Activated naive CD4-positive, alpha-beta T cell treated with anti-CD3 and anti-CD28 coated beads for 36 hours (primary cell): ENCODE data around the gene VSTM1. TPM values are rescaled to one million over a fixed set of nuclear protein-coding genes. Genes with fewer than 3 reads are reported as not detected.
"Not testable (repeated sequence)": the region's sequence is repeated elsewhere in the genome, so short reads cannot be mapped to it uniquely, and the experiment has no call there.

ENCODE experiments used
- CTCF ChIA-PET: fragments of 350-600 bp; sonication (Branson Sonifier 250); formaldehyde crosslinking; loops from one replicate; lab custom pipeline; 2021; ENCODE audit warnings: antibody characterized with exemption; lab: Charles Lee
- DNase-seq: peaks from one replicate; pipeline ENCODE4 v3.0.0-alpha.2; 2020
- H3K27ac Mint-ChIP-seq: one replicate; pipeline ENCODE4 v1.8.0; 2021; ENCODE audit warnings: mild to moderate bottlenecking, mixed read lengths
- H3K27me3 Mint-ChIP-seq: one replicate; pipeline ENCODE4 v1.8.0; 2021; ENCODE audit warnings: low read depth, mixed read lengths
- H3K36me3 Mint-ChIP-seq: one replicate; pipeline ENCODE4 v1.8.0; 2021; ENCODE audit warnings: low read depth, mixed read lengths
- H3K4me1 Mint-ChIP-seq: one replicate; pipeline ENCODE4 v1.8.0; 2021; ENCODE audit warnings: low read depth, mixed read lengths
- H3K4me3 Mint-ChIP-seq: one replicate; pipeline ENCODE4 v1.8.0; 2021; ENCODE audit warnings: mild to moderate bottlenecking, moderate library complexity, mixed read lengths
- H3K9me3 Mint-ChIP-seq: one replicate; pipeline ENCODE4 v1.8.0; 2021; ENCODE audit warnings: mixed read lengths
- intact Hi-C: fragments of 100-400 bp; cut with micrococcal nuclease; formaldehyde crosslinking; loops from one replicate; pipeline ENCODE4 v1.15.1; 2023
- total RNA-seq, 2 experiments: library from RNA; stranded (reverse); gene quantifications; one replicate each; pipeline ENCODE4 v1.2.3, GENCODE V29; 2021

The VSTM1 gene, protein sequence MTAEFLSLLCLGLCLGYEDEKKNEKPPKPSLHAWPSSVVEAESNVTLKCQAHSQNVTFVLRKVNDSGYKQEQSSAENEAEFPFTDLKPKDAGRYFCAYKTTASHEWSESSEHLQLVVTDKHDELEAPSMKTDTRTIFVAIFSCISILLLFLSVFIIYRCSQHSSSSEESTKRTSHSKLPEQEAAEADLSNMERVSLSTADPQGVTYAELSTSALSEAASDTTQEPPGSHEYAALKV
- not detected for total RNA-seq

- intact Hi-C loops = no loop called here
- H3K4me3 Mint-ChIP-seq = no peak within 1 kb of the TSS
- H3K27me3 Mint-ChIP-seq = peaks cover 11% of the 10 kb centered on the region
- DNase-seq = no peak
- no peak within 1 kb of the TSS for H3K27ac Mint-ChIP-seq
- H3K4me1 Mint-ChIP-seq = no peaks in the 10 kb centered on the region
- CTCF ChIA-PET = interaction anchor here (0.6 kb wide), 1 partner anchor 288 kb away, joined by 8 read pairs; no protein-coding TSS in a partner anchor
- H3K9me3 Mint-ChIP-seq = no peaks in the 10 kb centered on the region
- H3K36me3 Mint-ChIP-seq = no peaks in the 10 kb centered on the region
Measured at GRCh38 chr19:54063350-54064116, at the start of gene VSTM1. Gene VSTM1 (minus strand): TSS chr19:54063897. CDS start chr19:54063777, 120 bp downstream.

- CTCF ChIA-PET = no interaction called here
- no peaks in the 10 kb centered on the region for H3K27me3 Mint-ChIP-seq
- peaks cover 26% of the 10 kb centered on the region for H3K4me1 Mint-ChIP-seq
- no peaks in the 10 kb centered on the region for H3K9me3 Mint-ChIP-seq
- intact Hi-C loops = no loop called here
- no peak overlapping the region for H3K27ac Mint-ChIP-seq
- H3K36me3 Mint-ChIP-seq = peaks cover 37% of the 10 kb centered on the region
- no peak overlapping the region for H3K4me3 Mint-ChIP-seq
- no peak for DNase-seq
Measured at GRCh38 chr19:54109651-54110050, 46.0 kb upstream of the VSTM1 start.

- CTCF ChIA-PET = no interaction called here
- no peaks in the 10 kb centered on the region for H3K9me3 Mint-ChIP-seq
- H3K4me3 Mint-ChIP-seq = no peak overlapping the region
- peaks cover 31% of the 10 kb centered on the region for H3K36me3 Mint-ChIP-seq
- intact Hi-C loops = no loop called here
- H3K27me3 Mint-ChIP-seq = no peaks in the 10 kb centered on the region
- DNase-seq = no peak
- peaks cover 28% of the 10 kb centered on the region for H3K4me1 Mint-ChIP-seq
- H3K27ac Mint-ChIP-seq = no peak overlapping the region
Measured at GRCh38 chr19:54108496-54108895, 44.8 kb upstream of the VSTM1 start.

GRCh38 chr19:54107876-54108490 lies 44.3 kb upstream of the VSTM1 start:
- H3K9me3 Mint-ChIP-seq = no peaks in the 10 kb centered on the region
- intact Hi-C loops = no loop called here
- peaks cover 27% of the 10 kb centered on the region for H3K36me3 Mint-ChIP-seq
- CTCF ChIA-PET = no interaction called here
- H3K4me1 Mint-ChIP-seq = peaks cover 30% of the 10 kb centered on the region
- no peak overlapping the region for H3K27ac Mint-ChIP-seq
- H3K4me3 Mint-ChIP-seq = no peak overlapping the region
- no peaks in the 10 kb centered on the region for H3K27me3 Mint-ChIP-seq
- peak; percentile 1 for DNase-seq

- no peak for DNase-seq
- intact Hi-C loops = no loop called here
- H3K4me1 Mint-ChIP-seq = peaks cover 36% of the 10 kb centered on the region
- H3K36me3 Mint-ChIP-seq = peaks cover 24% of the 10 kb centered on the region
- no peak overlapping the region for H3K4me3 Mint-ChIP-seq
- no peaks in the 10 kb centered on the region for H3K27me3 Mint-ChIP-seq
- CTCF ChIA-PET = no interaction called here
- no peak overlapping the region for H3K27ac Mint-ChIP-seq
- no peaks in the 10 kb centered on the region for H3K9me3 Mint-ChIP-seq
Measured at GRCh38 chr19:54106716-54107115, 43.0 kb upstream of the VSTM1 start.

GRCh38 chr19:54105796-54106195 lies 42.1 kb upstream of the VSTM1 start:
- CTCF ChIA-PET = no interaction called here
- intact Hi-C loops = no loop called here
- no peak overlapping the region for H3K4me3 Mint-ChIP-seq
- H3K9me3 Mint-ChIP-seq = no peaks in the 10 kb centered on the region
- H3K36me3 Mint-ChIP-seq = peaks cover 23% of the 10 kb centered on the region
- DNase-seq = no peak
- H3K27me3 Mint-ChIP-seq = no peaks in the 10 kb centered on the region
- H3K4me1 Mint-ChIP-seq = peaks cover 34% of the 10 kb centered on the region
- H3K27ac Mint-ChIP-seq = no peak overlapping the region

DNA sequence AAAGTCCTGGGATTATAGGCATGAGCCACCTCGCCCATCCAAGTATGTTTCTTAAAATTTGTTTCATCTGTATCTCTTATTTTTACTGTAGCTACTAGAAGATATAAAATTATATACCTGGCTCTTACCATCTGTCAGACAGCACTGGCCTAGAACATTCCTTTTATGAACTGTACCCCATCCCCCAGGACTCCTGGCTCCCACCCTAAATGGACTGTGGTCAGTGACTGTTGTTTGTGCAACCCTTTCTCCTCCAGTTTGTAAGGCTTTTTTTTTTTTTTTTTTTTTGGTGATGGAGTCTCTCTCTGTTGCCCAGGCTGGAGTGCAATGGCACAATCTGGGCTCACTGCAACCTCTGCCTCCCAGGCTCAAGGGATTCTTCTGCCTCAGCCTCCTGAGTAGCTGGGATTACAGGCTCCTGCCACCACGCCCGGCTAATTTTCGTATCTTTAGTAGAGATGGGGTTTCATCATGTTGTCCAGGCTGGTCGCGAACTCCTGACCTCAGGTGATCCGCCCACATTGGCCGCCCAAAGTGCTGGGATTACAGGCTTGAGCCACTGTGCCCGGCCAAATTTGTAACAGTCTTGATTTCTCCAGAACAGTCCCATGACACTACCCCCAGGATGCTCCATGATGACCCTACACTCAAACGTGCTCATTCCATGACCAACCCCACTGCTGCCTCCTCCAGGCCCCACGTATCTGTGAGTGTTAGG lies 41.5 kb upstream of the VSTM1 start:
- CTCF ChIA-PET = no interaction called here
- Mint-ChIP-seq H3K9me3 (no peaks in the 10 kb centered on the region), H3K4me1 (peaks cover 31% of the 10 kb centered on the region), H3K27me3 (no peaks in the 10 kb centered on the region), H3K36me3 (peaks cover 17% of the 10 kb centered on the region), H3K4me3 (no peak overlapping the region), H3K27ac (no peak overlapping the region)
- DNase-seq = no peak
- intact Hi-C loops = loop anchor here (5.0 kb wide), 1 partner anchor 238 kb away; the partner anchor contains the start of gene MYADM

GRCh38 chr19:54102421-54103169 lies 38.9 kb upstream of the VSTM1 start, which contains the start of gene NDUFA3:
Gene NDUFA3 (plus strand): TSS chr19:54102855. CDS start chr19:54102879, 24 bp downstream.
- CTCF ChIA-PET = no interaction called here
- intact Hi-C loops = loop anchor here (1.0 to 5.0 kb wide), 5 partner anchors 13 to 582 kb away; partner anchors contain the start of genes CNOT3, LENG1, MYADM and PRPF31
- H3K36me3 Mint-ChIP-seq = peaks cover 13% of the 10 kb centered on the region
- peak within 1 kb of the TSS; percentile 92 for H3K27ac Mint-ChIP-seq
- no peaks in the 10 kb centered on the region for H3K9me3 Mint-ChIP-seq
- H3K27me3 Mint-ChIP-seq = no peaks in the 10 kb centered on the region
- peak within 1 kb of the TSS; percentile 99 for H3K4me3 Mint-ChIP-seq
- peaks cover 28% of the 10 kb centered on the region for H3K4me1 Mint-ChIP-seq
- peak; percentile 98 for DNase-seq

GRCh38 chr19:54100561-54100960 lies 36.9 kb upstream of the VSTM1 start, which contains the start of gene OSCAR:
Gene OSCAR (minus strand): TSS chr19:54100803. CDS start chr19:54100792, 11 bp downstream.
- H3K4me3 Mint-ChIP-seq = peak within 1 kb of the TSS; percentile 38
- intact Hi-C loops = loop anchor here (5.0 kb wide), 1 partner anchor 233 kb away; the partner anchor contains the start of gene MYADM
- peaks cover 28% of the 10 kb centered on the region for H3K4me1 Mint-ChIP-seq
- peaks cover 2% of the 10 kb centered on the region for H3K36me3 Mint-ChIP-seq
- H3K27me3 Mint-ChIP-seq = no peaks in the 10 kb centered on the region
- no peak for DNase-seq
- peak within 1 kb of the TSS; percentile 37 for H3K27ac Mint-ChIP-seq
- no peaks in the 10 kb centered on the region for H3K9me3 Mint-ChIP-seq
- CTCF ChIA-PET = no interaction called here

DNA sequence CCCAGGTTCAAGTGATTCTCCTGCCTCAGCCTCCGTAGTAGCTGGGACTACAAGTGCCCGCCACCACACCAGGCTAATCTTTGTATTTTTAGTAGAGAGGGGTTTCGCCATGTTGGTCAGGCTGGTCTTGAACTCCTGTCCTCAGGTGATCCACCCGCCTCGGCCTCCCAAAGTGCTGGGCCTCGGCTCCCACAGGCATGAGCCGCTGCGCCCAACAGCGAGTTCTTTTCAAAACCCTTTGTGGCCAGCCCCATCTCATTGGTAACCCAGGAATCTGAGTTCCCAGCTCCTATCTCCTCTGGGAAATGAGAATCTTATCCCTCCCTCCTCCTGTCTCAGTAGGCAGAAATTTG lies 36.2 kb upstream of the VSTM1 start:
- H3K27me3 Mint-ChIP-seq, H3K27ac Mint-ChIP-seq, H3K9me3 Mint-ChIP-seq, DNase-seq, H3K36me3 Mint-ChIP-seq, H3K4me3 Mint-ChIP-seq, CTCF ChIA-PET: not testable (repeated sequence)
- intact Hi-C loops = loop anchor here (5.0 kb wide), 1 partner anchor 233 kb away; the partner anchor contains the start of gene MYADM
- H3K4me1 Mint-ChIP-seq = peaks cover 24% of the 10 kb centered on the region

- no peak for DNase-seq
- Mint-ChIP-seq H3K36me3 (no peaks in the 10 kb centered on the region), H3K9me3 (no peaks in the 10 kb centered on the region), H3K27ac (no peak overlapping the region), H3K4me3 (no peak overlapping the region), H3K27me3 (peaks cover 2% of the 10 kb centered on the region), H3K4me1 (peaks cover 23% of the 10 kb centered on the region)
- intact Hi-C loops = no loop called here
- CTCF ChIA-PET = no interaction called here
Measured at GRCh38 chr19:54099190-54099902, 35.6 kb upstream of the VSTM1 start.
